ENCODE measurements around the gene GJD4.

DNA sequence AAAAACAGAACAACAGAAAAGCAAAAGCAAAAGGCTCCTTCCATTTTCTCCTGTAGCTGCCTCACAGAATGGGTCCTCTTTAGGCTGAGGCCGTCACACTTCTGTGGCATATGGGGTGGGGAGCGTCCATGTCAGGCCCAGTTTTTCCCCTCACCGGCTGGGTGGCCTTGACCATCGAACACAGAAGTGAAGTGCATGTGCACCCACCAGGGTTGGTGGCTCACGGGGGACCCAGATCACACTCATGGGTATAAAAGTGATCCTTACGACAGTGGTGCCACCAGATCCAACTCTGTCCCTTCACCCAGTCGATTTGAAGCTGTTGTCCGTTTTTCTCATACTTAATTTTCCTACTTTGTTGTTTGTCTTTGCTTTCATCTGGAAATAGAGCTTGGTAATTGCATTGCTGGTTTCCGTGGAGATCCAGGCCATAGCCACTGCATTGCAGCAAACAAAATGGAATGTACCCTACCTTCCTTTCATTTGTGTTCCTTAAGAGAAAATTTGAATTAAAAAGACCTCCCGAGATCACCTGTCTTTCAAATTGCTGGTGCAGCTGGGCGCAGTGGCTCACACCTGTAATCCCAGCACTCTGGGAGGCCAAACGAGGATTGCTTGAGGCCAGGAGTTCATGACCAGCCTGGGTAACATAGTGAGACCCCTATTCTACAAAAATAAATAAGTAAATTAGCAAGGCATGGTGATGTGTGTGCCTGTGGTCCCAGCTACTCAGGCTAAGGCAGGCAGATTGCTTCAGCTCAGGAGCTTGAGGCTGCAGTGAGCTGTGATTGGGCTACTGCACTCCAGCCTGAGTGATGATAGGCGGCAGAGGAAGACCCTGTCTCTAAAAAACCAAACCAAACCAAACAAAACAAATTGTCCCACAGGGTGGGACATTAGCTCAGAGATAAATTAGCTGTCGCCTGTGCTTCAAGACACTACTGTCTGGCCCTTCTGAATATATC is 10.7 kb upstream of the GJD4 start:
- TF ChIP-seq, protein P1, sequence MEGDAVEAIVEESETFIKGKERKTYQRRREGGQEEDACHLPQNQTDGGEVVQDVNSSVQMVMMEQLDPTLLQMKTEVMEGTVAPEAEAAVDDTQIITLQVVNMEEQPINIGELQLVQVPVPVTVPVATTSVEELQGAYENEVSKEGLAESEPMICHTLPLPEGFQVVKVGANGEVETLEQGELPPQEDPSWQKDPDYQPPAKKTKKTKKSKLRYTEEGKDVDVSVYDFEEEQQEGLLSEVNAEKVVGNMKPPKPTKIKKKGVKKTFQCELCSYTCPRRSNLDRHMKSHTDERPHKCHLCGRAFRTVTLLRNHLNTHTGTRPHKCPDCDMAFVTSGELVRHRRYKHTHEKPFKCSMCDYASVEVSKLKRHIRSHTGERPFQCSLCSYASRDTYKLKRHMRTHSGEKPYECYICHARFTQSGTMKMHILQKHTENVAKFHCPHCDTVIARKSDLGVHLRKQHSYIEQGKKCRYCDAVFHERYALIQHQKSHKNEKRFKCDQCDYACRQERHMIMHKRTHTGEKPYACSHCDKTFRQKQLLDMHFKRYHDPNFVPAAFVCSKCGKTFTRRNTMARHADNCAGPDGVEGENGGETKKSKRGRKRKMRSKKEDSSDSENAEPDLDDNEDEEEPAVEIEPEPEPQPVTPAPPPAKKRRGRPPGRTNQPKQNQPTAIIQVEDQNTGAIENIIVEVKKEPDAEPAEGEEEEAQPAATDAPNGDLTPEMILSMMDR (IDR thresholded peaks at IDR 0.05): no peak
- TF ChIP-seq POLR2A (IDR thresholded peaks at IDR 0.05): no peak

All from esophagus squamous epithelium (tissue), 4 donors.